Right renal pelvis (tissue), 4 donors: ENCODE measurements around the gene THRAP3. TPM values are rescaled to one million over a fixed set of nuclear protein-coding genes. Genes with fewer than 3 reads are reported as not detected.

Source experiments
- DNase-seq, 4 donors: peaks; one replicate each; pipeline ENCODE4 v3.0.0-alpha.2; 2013; ENCODE audit warnings: low read depth in 4 of 4, low spot score in 3 of 4, missing footprints in 1 of 4
- polyA plus RNA-seq, 4 donors: library from polyadenylated mRNA; unstranded; fragments of 120-200 nt; gene quantifications; one replicate each; pipeline ENCODE4 v1.2.1, GENCODE V29; 2013; ENCODE audit not compliant: insufficient read length in 4 of 4

THRAP3 gene
- polyA plus RNA-seq, 4 donors: 122 to 147 (median 139) TPM

DNA sequence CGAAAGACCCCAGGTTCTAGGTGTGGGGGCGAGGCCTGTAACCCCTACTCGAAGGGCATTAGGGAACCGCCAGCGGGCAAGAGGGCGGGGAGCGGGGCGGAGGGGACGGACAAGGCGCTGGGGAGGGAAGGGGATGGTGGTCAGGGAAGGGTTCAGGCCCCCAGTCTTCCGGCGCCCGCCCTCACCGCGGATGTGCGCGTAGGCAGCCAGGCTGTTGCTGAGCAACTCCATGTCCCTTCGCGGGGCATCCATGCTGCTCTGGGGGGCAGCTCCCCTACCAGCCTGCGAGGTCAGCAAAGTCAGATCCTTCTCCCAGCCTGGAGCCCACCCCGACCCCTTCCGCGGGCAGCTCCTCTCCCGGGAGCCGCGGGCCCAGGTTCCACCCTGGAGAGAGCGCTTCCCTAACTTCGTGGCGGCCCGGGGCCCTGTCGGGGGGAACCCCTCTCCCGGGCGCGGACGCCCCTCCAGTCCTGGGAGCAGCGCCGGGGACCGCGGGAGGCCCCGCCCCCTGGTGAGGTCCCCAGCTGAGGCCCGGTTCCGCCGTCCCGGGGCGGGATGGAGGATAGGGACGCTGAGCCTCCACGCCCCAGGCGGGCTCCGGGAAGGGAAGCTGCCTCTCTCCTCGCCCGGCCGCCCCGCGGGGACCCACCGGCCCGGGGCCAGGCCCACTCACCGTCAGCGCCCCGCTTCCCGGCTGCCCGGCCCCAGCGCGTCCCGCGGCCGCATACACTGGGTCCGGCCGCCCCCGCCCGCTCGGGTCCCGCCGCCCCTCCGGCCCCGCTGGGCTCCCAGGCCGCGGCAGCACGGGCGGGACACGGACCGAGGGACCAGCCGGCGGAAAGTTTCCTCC is 98.8 kb downstream of the THRAP3 start:
- DNase-seq: peak in 1 of 4 donors; percentile 41

DNA sequence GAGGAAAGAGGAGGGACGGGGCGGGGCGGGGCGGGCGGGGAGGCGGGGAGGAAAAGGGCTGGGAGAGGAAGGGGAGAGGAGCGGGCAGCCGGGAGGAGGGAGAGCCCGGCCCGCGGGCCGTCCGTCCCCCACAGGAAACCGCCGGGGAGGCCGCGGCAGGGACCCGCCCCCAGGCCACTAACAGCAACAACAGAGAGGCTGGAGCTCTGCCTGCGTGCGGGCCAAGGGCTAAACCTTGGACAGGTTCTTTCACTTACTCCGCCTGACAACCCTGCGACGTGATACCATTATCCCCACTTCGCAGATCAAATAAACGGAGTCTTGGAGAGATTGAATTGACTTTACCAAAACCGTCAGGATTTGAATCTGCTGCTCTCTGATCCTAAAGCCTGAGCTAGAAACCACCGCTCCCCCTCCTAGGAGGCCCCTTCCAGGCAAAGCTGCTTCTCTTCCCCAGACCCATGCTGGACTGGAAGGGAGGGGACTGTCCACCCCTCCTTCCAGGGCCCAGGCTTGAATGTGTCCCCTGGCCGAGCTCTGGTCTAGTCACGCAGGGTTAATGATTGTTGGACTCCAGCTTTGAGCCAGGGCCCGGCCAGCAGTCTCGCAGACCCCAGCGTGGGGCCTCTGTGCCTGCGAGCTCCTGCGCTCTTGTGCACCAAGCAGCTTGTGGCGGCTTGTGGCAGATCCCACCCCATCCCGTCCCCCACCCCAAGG is 99.6 kb downstream of the THRAP3 start, which contains the start of gene EVA1B:
Gene EVA1B (minus strand): TSS at position 10 of the 717 bp plus-strand sequence. CDS start 608 bp downstream, outside the sequence.
- peak; percentile 80 to 90 (median 85) for DNase-seq

DNA sequence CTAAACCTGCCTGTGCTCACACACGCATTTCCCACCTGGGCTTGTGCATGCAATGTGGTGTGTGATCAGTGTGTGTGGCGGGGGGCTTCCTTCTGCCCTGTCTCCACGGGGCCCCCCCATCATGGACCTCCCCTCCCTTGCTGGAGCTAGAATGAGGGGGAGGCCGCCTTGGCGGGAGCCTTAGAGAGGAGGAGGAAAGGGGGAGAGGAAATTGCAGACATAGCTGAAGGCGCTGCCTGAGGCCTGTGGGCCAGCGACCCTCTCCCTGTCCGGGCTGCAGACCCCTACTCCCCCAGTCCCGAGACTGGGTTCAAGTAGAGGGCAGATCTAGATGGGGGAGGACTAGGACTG is 100.1 kb downstream of the THRAP3 start:
- DNase-seq: peak in 1 of 4 donors; percentile 56

GRCh38 chr1:36326499-36326898 is 102.3 kb downstream of the THRAP3 start:
- DNase-seq: no peak

- no peak for DNase-seq
These were observed 103.3 kb downstream of the THRAP3 start for GRCh38 chr1:36327421-36328087.

GRCh38 chr1:36328088-36328480 is 103.8 kb downstream of the THRAP3 start:
- DNase-seq: no peak

DNA sequence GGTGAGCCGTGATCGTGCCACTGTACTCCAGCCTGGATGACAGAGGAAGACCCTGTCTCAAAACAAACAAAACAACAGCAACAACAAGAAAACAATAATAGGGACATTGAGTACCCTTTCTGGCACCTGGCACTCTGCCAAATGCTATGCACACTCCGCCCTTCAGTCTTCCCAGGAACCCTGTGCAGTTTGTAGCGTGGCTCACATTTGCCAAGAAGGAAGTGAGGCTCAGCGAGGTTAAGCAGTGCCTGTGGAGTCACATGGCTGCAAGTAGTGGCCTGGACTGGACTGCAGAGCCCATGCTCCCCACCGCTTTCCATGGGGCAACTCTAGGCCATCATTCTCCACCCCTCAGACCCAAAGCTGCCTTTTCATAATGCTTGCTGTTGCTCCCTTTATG is 104.5 kb downstream of the THRAP3 start:
- no peak for DNase-seq

DNA sequence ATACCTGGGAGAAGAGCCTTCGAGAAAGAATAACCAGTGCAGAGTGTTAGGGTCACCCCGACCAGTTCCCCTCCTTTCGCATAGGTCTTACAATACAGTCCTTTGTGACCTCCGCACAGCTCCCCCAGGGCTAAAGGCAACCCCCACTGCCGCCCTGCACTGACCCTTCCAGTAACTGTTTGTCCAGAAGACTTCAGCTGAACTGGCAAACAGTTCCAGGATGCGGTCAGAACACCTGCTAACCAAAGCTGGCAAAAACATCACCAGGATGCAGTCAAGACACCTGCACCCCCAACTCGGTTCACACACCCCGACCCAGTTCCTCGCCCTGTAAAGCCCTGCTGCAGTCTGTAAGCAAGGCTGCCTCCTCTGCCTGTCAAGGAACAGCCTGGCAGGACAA is 105.6 kb downstream of the THRAP3 start:
- no peak for DNase-seq

DNA sequence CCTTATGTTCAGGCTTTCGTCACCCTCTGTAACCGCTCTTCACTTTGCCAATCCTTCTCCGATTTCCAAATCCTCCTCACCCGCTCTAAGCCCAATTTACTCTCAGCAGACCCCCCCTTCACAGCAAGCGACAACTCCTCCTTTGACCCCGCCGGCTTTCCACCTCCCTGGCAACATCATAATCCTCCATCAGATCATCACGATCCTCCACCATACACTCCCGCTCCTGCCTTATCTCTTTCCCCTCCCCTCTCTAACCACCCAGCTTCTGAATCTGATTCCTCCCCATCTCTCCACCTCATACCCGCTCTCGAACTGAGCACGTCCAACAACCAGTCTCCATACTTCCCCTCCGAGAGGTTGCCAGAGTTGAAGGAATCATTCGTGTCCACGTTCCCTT is 106.7 kb downstream of the THRAP3 start:
- DNase-seq: no peak

DNA sequence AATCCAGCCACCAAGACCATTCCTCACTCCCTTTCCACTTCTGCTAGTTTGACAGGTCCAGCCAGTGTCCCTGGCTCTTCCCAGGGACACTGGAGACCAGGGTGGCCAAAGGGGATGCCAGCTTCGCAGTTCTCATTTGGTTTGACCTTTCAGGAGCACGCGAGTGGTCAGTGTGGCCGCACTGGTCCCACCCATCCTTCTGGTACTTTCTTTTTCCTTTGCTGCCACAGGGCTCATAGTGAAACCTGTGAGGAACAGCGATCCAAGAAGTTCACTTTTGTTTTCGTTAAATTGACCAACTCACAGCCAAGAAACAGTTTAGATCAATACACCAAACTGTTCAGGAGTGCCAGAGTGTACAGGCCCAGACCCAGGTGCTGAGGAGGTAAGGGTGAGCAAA is 113.6 kb downstream of the THRAP3 start:
- no peak for DNase-seq

- DNase-seq: no peak
These were observed 115.0 kb downstream of the THRAP3 start for GRCh38 chr1:36339215-36339614.

GRCh38 chr1:36339615-36340014 is 115.4 kb downstream of the THRAP3 start:
- DNase-seq: no peak

DNA sequence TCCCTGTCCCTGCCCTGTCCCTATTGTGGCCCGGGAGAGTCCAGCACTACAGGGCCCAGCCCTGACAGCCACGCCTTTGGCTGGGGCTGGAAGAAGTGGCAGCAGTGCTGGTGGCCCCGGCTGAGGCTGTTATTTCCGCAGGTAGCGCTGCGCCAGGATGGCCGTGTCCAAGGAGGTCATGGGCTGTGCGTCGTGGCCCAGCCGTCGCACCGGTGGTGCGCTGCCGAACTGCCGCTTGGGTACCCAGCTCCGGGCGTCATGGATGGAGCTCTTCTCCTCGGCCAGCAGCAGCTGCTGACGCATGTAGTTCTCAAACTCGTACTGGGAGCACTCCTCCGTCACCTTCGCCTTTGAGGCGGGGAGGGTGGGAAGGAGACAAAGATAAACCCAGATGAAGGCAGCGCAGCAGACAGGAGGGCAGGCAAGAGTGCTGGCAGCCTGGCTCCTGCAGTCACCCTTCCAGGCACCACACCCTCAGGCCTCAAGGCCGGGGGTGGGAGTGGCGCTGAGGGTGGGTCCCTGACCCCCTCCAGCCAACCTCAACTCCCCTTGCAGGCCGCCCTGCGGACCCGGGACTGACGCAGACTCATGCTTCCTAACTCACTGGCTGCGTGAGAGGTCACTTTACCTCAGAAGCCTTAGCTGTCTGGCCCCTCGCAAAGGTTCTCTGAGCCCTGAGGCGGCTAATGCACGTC is 117.5 kb downstream of the THRAP3 start:
- DNase-seq: no peak

DNA sequence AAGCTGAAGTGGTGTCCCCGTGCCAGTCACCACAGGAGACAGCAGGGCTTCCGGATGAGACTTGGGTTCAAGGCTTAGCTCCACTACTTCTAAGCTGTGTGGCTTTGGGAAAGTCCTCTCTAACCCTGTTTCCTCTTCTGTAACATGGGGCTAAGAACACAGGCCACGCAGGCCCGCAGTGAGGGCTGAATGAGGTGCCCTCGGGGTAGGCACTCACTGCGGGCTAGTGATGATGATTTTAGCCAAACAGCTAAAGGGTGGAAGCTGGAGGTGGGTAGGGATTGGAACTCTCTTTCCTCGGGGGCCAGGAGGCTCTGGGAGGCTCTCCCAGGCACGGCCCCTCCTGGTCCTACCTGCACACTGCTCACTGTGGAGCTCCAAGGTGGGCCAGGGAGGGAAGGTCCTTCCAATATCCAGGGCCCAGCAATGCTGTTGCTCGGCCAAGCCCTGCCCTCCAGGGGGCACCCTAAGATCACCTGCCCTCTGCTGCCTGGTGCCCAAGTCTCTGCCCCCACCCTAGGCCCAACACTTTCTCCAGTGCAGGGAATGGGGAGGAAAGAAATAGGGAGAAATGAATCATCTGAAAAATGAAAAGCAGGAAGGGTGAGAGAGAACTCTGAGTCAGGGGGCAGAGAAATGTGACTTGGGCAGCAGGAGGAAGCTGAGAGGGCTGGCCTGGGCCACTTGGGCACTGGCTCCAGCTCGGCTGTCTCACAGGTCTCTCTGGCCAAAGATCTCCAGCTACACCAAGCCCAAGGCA is 118.4 kb downstream of the THRAP3 start:
- DNase-seq: no peak

DNA sequence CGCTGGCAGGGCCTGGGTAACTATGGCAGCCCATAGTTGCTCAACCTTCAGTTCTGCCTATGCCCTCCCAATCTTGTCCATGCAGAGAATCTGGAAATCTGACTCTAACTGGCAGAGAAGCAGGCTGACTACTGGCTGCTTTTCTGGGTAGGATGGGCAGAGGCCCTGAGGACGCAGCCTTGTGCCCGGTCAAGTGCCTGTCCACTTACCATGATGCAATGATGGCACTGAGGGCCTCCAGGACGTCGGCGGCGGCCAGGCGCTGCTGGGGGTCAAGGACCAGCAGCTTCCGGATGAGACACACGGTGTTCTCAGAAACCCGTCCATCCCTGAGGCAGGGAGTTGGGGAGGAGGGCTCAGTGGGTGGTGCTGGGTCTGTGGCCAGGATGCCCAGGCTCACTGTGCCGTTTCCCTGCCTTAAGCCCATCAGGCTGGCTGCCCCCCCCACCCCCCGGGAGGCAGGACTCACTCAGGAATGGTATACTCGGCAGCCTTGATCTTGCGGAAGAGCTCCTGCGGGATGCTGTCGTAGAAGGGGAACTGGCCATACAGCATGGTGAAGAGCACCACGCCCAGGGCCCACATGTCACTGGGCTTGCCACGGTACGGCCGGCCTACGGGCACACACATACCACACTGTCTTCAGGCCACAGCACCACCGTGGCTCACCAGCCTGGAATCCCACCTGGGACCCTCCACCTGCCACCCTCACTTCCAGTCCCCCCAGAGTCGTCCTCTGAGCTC is 119.6 kb downstream of the THRAP3 start:
- DNase-seq: no peak

- DNase-seq: no peak
These were observed 120.1 kb downstream of the THRAP3 start for GRCh38 chr1:36344395-36344680.

- no peak for DNase-seq
These were observed 121.1 kb downstream of the THRAP3 start for GRCh38 chr1:36345353-36345752.

DNA sequence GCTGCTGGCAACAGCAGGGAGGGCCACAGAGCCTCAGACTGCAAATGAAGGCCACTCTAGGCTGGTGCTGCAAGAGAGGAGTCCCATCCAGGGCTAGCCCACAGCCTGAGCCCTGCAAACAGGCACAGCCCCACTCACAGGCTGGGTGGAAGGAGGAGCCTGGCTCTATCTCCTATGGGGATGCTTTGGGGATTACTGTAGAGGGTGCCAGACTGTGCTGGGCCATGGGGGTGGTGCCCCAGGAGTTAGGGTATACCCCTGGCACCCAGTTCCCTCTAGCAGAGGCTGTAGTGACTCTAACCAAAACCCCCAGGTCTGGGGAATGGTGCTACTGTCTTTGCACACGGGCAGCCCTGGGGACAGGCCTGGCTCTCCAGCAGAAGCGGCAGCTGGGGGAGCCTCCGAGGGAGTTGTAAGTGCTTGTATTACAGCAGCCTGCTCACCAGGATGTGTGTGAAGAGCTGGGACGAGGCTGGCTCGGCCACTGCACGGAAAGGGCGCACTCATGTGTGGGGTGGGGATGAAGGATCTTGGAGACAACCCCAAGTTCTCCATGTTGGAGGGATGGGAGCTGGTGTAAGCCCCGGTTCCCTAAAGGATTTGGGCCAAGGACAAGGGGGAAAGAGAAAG is 122.6 kb downstream of the THRAP3 start:
- DNase-seq: no peak

GRCh38 chr1:36349241-36349671 is 125.0 kb downstream of the THRAP3 start:
- DNase-seq: no peak
